Type B pancreatic cell (in vitro differentiated cells): ENCODE measurements around the gene MPEG1. TPM values are rescaled to one million over a fixed set of nuclear protein-coding genes. Genes with fewer than 3 reads are reported as not detected.

Experiments used
- DNase-seq: peaks from one replicate; pipeline ENCODE4 v3.0.0; 2021; ENCODE audit warnings: mixed read lengths; ENCODE audit not compliant: unreplicated experiment; ENCODE audit errors: extremely low spot score
- H3K27ac Mint-ChIP-seq: 2 replicates; pipeline ENCODE4 v1.8.0; 2021; ENCODE audit warnings: mild to moderate bottlenecking, mixed read lengths
- H3K27me3 Mint-ChIP-seq: 2 replicates; pipeline ENCODE4 v1.8.0; 2021; ENCODE audit warnings: mixed read lengths
- H3K36me3 Mint-ChIP-seq: 2 replicates; pipeline ENCODE4 v1.8.0; 2021; ENCODE audit warnings: mixed read lengths
- H3K4me1 Mint-ChIP-seq: one replicate; pipeline ENCODE4 v1.8.0; 2021; ENCODE audit warnings: mixed read lengths; ENCODE audit not compliant: unreplicated experiment
- H3K4me3 Mint-ChIP-seq: 2 replicates; pipeline ENCODE4 v1.8.0; 2021; ENCODE audit warnings: mild to moderate bottlenecking, mixed read lengths
- H3K9me3 Mint-ChIP-seq: 2 replicates; pipeline ENCODE4 v1.8.0; 2021; ENCODE audit warnings: mixed read lengths
- CTCF ChIP-seq: fragments of 200-600 bp; sonication (generic); conservative IDR thresholded peaks from 2 replicates; pipeline ENCODE4 v1.5.0; 2021; ENCODE audit warnings: antibody characterized with exemption, mild to moderate bottlenecking
- total RNA-seq: library from RNA; stranded (reverse); gene quantifications from 2 replicates; pipeline ENCODE4 v1.2.1, GENCODE V29; 2021; ENCODE audit warnings: low replicate concordance

Gene MPEG1
- total RNA-seq, 1 donor from 2014 or later: not detected

GRCh38 chr11:59193587-59194130 lies 19.1 kb downstream of the MPEG1 start:
- no peak for DNase-seq
- H3K27me3 Mint-ChIP-seq: no peaks in the 10 kb centered on the region
- H3K36me3 Mint-ChIP-seq: peaks cover 71% of the 10 kb centered on the region
- H3K27ac Mint-ChIP-seq: no peak overlapping the region
- TF ChIP-seq CTCF: no peak
- H3K9me3 Mint-ChIP-seq: no peaks in the 10 kb centered on the region
- H3K4me3 Mint-ChIP-seq: no peak overlapping the region
- no peaks in the 10 kb centered on the region for H3K4me1 Mint-ChIP-seq

DNA sequence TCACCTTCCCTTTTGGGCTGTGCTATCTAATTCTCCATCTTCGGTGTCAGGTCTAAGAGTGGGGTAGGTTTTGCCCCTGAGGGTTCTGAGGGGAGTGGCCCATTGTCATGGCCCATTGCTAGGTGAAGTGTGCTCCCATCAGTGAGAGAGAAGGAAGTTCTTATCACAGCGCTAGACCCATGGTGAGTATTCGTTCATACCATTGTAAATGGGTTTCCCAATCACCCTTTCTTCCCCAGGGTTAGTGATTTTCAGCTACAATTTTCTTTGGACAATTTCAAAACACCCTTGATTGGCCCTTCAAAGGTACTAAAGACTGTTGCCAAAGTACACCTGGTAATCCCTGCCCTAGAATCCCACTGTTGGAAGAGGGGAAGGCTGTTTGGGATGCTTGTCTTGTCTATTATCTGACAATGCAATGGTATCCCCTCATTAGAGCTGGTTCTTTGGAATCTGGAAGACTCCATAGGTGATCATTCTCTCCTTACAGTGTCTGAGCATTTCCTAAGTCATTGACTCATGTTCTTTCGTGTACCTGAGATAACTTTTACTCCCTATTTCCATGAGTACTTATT lies 20.2 kb downstream of the MPEG1 start:
- Mint-ChIP-seq H3K4me1 (no peaks in the 10 kb centered on the region), H3K9me3 (no peaks in the 10 kb centered on the region), H3K27me3 (no peaks in the 10 kb centered on the region), H3K27ac (no peak overlapping the region), H3K36me3 (peaks cover 64% of the 10 kb centered on the region), H3K4me3 (no peak overlapping the region)
- TF ChIP-seq CTCF: no peak
- DNase-seq: no peak

DNA sequence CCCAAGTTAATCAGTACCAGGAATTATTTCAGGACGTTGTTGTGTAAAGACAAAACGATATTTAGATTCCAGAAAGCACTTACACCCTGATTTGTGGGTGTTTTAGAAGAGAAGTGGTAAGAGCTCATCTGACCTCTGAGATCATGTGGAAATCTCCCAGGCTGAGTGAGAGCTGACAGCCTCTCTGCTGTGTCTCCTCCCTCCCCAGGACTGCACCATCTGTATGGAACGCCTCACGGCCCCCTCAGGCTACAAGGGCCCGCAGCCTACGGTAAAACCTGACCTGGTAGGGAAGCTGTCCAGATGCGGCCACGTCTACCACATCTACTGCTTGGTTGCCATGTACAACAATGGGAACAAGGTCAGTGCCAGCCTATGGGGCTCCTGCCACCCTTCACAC lies 20.8 kb downstream of the MPEG1 start:
- Mint-ChIP-seq H3K9me3 (no peaks in the 10 kb centered on the region), H3K4me1 (peaks cover 5% of the 10 kb centered on the region), H3K36me3 (peaks cover 57% of the 10 kb centered on the region), H3K27ac (no peak overlapping the region), H3K27me3 (no peaks in the 10 kb centered on the region), H3K4me3 (no peak overlapping the region)
- TF ChIP-seq CTCF: no peak
- DNase-seq: no peak

- Mint-ChIP-seq H3K27ac (no peak overlapping the region), H3K4me1 (peaks cover 12% of the 10 kb centered on the region), H3K9me3 (no peaks in the 10 kb centered on the region), H3K4me3 (no peak overlapping the region), H3K27me3 (no peaks in the 10 kb centered on the region), H3K36me3 (peaks cover 57% of the 10 kb centered on the region)
- no peak for TF ChIP-seq CTCF
- no peak for DNase-seq
These were observed 21.6 kb downstream of the MPEG1 start for GRCh38 chr11:59191095-59191494.

DNA sequence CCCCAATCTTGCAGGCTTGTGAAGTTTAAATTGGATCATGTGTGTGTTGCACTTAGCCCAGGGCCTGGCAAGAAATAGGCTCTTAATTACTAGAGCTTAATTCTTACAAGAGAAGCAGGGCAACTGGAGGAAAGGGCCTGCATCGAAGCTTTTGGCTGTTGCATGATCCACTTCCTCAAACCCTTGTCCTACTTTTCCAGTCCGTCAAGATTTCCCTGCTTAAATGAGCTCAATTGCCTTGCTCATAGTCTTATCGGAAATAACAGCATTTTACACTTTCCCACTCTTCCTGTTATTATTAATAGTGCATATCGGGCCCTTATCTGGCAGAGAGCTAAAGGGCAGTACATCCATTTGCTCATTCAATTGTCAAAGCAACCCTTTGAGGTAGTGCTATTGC lies 22.7 kb downstream of the MPEG1 start:
- Mint-ChIP-seq H3K4me1 (peaks cover 23% of the 10 kb centered on the region), H3K27me3 (no peaks in the 10 kb centered on the region), H3K9me3 (no peaks in the 10 kb centered on the region), H3K27ac (peak overlapping the region; percentile 66), H3K36me3 (peaks cover 49% of the 10 kb centered on the region), H3K4me3 (no peak overlapping the region)
- no peak for TF ChIP-seq CTCF
- no peak for DNase-seq
